Peyer's patch (tissue), 4 donors: ENCODE measurements around the gene EMID1. TPM values are rescaled to one million over a fixed set of nuclear protein-coding genes. Genes with fewer than 3 reads are reported as not detected.
A peak's percentile ranks its signal among the peaks of the same experiment; 100 is the strongest.

Experiments used
- DNase-seq, 3 donors: peaks; one replicate each; pipeline ENCODE4 v3.0.0-alpha.2; 2017 to 2019
- H3K27ac ChIP-seq, 4 donors: fragments of 200-600 bp; sonication (generic); one replicate each; pipeline ENCODE4 v1.5.1; 2016 to 2019
- H3K27me3 ChIP-seq, 2 donors: fragments of 200-600 bp; sonication (generic); one replicate each; pipeline ENCODE4 v1.5.1; 2019
- H3K36me3 ChIP-seq, 3 donors: fragments of 200-600 bp; sonication (generic); one replicate each; pipeline ENCODE4 v1.5.1; 2016 to 2019
- H3K4me1 ChIP-seq, 4 donors: fragments of 200-600 bp; sonication (generic); one replicate each; pipeline ENCODE4 v1.5.1; 2016 to 2019
- H3K4me3 ChIP-seq, 4 donors: fragments of 200-600 bp; sonication (generic); 1 replicate in 3 of 4; 2 replicates in 1 of 4; pipeline ENCODE4 v1.5.1; 2016 to 2019; ENCODE audit warnings: mild to moderate bottlenecking in 1 of 4
- H3K9me3 ChIP-seq, 4 donors: fragments of 200-600 bp; sonication (generic); one replicate each; pipeline ENCODE4 v1.5.1; 2016 to 2019; ENCODE audit warnings: mild to moderate bottlenecking in 1 of 4
- CTCF ChIP-seq, 6 experiments: fragments of 450-650 bp in 4 of 6; fragments of 200-600 bp in 2 of 6; sonication (generic) in 1 of 6; IDR thresholded peaks; one replicate each; pipeline ENCODE4 v1.5.1; 2017 to 2019; ENCODE audit warnings: antibody characterized with exemption in 6 of 6, mild to moderate bottlenecking in 3 of 6, moderate library complexity in 1 of 6
- POLR2A ChIP-seq, 2 donors: fragments of 450-650 bp; IDR thresholded peaks; one replicate each; pipeline ENCODE4 v1.5.1; 2017; ENCODE audit warnings: antibody characterized with exemption in 2 of 2, mild to moderate bottlenecking in 2 of 2, moderate library complexity in 2 of 2
- total RNA-seq, 4 donors: library from RNA; depleted of rRNA; stranded (reverse); fragments of >200 nt; gene quantifications; one replicate each; pipeline ENCODE4 v1.1.0, GENCODE V29; 2016

Gene EMID1
- total RNA-seq, 4 donors from 2014 or later = 1.9 to 7.1 (median 4.2) TPM

GRCh38 chr22:29251265-29251664, 45.6 kb downstream of the EMID1 start:
- Histone ChIP-seq H3K36me3 (no peaks in the 10 kb centered on the region), H3K9me3 (no peaks in the 10 kb centered on the region)
- no peak for TF ChIP-seq CTCF (IDR thresholded peaks at IDR 0.05)

GRCh38 chr22:29251981-29252911, 46.5 kb downstream of the EMID1 start:
- no peak for TF ChIP-seq POLR2A (IDR thresholded peaks at IDR 0.05)
- TF ChIP-seq CTCF (IDR thresholded peaks at IDR 0.05) = no peak
- DNase-seq = no peak
- Histone ChIP-seq H3K27ac (no peak overlapping the region), H3K4me1 (no peaks in the 10 kb centered on the region), H3K27me3 (no peaks in the 10 kb centered on the region), H3K36me3 (no peaks in the 10 kb centered on the region), H3K9me3 (no peaks in the 10 kb centered on the region), H3K4me3 (no peak overlapping the region)

More at GRCh38 chr22:29251265-29251664, 45.6 kb downstream of the EMID1 start:
- H3K4me3 ChIP-seq = no peak overlapping the region
- no peaks in the 10 kb centered on the region for H3K4me1 ChIP-seq
- H3K27me3 ChIP-seq = no peaks in the 10 kb centered on the region
- DNase-seq = no peak
- no peak overlapping the region for H3K27ac ChIP-seq

- no peaks in the 10 kb centered on the region for H3K9me3 ChIP-seq
- H3K27ac ChIP-seq = no peak overlapping the region
- H3K4me3 ChIP-seq = no peak overlapping the region
- H3K27me3 ChIP-seq = no peaks in the 10 kb centered on the region
- no peaks in the 10 kb centered on the region for H3K36me3 ChIP-seq
- TF ChIP-seq POLR2A (IDR thresholded peaks at IDR 0.05) (no peak), CTCF (IDR thresholded peaks at IDR 0.05) (no peak)
- no peaks in the 10 kb centered on the region for H3K4me1 ChIP-seq
- DNase-seq = no peak
Observed at GRCh38 chr22:29253561-29254285, 48.0 kb downstream of the EMID1 start.

GRCh38 chr22:29254286-29254660, 48.6 kb downstream of the EMID1 start:
- Histone ChIP-seq H3K36me3 (no peaks in the 10 kb centered on the region), H3K27ac (no peak overlapping the region), H3K27me3 (no peaks in the 10 kb centered on the region), H3K4me1 (no peaks in the 10 kb centered on the region), H3K9me3 (no peaks in the 10 kb centered on the region), H3K4me3 (no peak overlapping the region)
- DNase-seq = peak in 1 of 3 donors; percentile 9
- no peak for TF ChIP-seq POLR2A (IDR thresholded peaks at IDR 0.05)
- no peak for TF ChIP-seq CTCF (IDR thresholded peaks at IDR 0.05)

GRCh38 chr22:29255064-29255621, 49.4 kb downstream of the EMID1 start:
- no peak for DNase-seq
- no peak for TF ChIP-seq CTCF (IDR thresholded peaks at IDR 0.05)
- no peak for TF ChIP-seq POLR2A (IDR thresholded peaks at IDR 0.05)
- no peaks in the 10 kb centered on the region for H3K9me3 ChIP-seq
- H3K27me3 ChIP-seq = no peaks in the 10 kb centered on the region
- no peak overlapping the region for H3K27ac ChIP-seq
- H3K4me3 ChIP-seq = no peak overlapping the region
- peaks cover 0 to 5% (median 0%) of the 10 kb centered on the region in 3 donors for H3K36me3 ChIP-seq
- H3K4me1 ChIP-seq = no peaks in the 10 kb centered on the region
